NCI-H1436 treated with DMSO at 0.1 percent for 48 hours (cell line): ENCODE measurements around the gene ABCC9.

Experiments used
- DNase-seq: peaks from one replicate; lab custom pipeline; 2025; lab: John Stamatoyannopoulos, UW

Gene ABCC9

DNA sequence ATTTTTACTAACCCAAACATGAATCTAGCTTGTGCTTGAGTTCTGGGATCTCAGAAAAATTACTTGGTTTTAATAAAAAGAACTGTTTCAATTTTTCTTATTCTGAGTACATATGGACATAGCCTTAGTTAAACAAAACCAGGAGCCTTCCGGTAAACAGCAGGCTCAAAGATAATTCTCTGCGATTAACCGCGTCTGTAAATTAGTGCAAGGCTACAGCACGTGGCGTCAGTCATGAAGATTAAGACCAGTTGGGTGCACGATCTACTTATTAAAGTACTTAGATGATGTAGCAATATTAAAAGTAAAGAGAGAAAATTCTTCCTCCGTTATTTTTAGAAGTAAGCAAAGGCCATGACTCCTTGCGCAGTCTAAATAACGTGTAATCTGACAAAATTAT lies 167.4 kb downstream of the ABCC9 start:
- DNase-seq = no peak

DNA sequence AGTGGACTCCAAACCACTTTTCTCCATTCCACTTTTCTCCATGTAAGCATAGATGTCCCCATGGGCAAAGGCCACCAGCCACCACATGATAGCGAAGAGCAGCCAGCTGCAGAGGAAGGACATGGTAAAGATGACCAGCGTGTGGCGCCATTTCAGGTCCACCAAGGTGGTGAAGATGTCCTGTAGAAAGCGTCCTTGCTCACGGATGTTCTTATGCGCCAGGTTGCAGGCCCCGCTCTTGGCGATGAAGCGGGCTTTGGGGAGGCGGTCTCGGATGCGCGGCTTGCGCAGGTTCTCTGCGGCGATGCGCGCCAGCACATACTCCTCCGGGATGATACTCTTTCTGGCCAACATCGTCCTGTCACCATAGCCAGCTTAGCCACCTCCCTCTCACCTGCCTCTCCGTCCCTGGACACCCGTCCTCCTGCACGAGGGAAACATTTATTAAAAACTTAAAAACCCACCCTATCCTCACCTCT lies 167.9 kb downstream of the ABCC9 start:
- no peak for DNase-seq

DNA sequence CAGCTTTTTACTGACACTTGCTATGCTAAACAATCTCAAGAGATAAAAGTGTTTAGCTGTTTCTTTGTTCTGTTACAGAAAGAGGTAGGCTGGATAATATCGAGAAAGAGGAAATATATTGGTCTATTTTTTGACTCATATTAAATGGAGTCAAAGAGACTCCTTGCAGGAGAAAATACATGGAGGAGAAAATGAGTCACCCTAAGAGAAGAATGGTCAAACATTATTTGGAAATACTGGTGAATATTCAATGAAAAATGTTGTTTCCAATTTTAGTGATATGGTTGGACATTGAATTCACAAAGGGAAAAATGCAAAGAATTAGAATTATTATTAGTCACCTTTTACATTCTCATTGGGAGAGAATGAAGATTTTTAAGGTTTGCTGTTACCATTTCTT lies 169.9 kb downstream of the ABCC9 start:
- DNase-seq = no peak

DNA sequence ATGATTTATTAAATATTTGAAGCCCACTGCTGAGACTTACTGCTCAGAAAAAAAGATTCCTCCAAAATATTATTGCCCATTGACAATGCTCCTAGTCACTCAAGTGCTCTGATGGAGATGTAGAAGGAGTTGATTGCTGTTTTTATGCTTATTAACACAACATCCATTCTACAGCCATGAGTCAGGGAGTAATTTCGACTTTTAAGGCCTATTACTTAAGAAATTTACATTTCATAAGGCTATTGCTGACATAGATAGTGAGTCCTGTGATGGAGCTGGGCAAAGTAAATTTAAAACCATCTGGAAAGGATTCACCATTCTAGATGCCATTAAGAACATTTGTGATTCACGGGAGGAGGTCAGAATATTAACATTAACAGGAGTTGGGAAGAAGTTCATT lies 171.9 kb downstream of the ABCC9 start:
- DNase-seq = no peak

DNA sequence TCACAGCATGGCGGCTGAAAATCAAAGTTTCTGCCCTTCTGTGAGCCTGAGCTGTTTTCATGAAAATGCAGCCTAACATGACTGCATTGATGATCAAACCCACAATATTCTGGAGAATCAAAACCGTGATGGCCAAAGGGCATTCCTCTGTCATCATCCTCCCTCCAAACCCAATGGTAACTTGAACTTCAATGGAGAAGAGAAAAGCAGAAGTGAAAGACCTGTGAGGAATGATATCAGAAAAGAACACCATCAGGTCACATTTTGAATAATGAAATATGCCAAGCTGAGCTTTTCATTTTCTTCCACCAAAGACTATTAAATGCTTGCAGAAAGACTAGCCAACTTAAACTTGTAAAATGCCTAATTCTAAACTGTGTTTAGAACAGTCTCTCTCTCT lies 174.8 kb downstream of the ABCC9 start:
- DNase-seq = no peak

DNA sequence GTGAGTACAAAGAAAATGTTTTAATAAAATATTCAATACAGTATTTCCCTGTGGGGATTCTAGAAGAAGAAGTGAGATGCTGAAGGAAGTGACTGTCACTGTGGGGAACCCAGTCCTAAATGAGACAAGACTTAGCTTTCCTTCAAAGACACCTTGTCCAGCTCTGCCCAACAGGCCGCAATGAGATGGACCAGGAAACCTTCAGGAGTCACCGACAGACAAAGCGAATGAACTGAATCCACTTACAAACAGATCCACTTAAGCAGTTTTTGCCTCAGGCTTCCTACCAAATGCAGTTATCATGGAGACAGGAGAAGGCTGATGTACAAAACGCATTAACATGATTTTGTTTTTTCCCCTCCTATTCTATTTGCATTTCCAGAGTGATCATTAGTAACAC lies 176.3 kb downstream of the ABCC9 start:
- no peak for DNase-seq

DNA sequence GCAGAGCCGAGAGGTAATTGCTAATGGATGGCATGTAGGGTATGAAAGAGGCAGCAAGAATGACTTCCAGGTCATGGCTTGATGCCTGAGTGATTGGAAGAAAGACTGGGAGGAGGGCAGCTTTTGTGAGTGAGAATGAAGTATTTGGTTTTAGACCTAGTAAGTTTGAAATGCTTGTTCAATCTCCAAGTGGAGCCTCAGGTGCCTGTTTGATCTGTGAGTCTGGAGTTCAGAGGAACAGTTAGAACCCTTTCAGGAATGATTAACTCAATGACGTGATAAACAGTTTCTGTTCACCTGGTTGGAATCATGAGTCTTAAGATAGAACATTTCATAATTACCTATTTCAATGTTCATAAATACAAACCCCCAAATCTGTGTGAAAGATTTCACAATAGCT lies 177.2 kb downstream of the ABCC9 start:
- no peak for DNase-seq

DNA sequence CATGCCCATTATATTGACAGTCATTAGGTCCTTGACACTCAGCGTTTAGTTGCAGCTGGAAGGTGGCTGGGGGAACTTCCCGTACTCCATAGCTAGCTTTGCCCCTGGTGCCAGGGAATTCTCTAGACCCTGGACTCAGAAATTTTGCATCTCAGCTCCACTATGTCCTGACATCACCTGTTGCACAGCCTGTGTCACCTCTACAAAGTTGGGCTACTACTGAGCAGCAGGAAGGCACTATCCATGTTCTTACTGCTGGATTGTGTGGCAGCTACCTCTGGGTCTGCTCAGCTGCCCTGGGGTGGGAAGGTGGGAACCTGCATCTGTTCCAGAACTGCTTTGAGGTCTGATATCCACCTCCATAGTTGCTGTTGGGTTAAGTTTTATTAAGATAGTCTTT lies 177.7 kb downstream of the ABCC9 start:
- DNase-seq = no peak

DNA sequence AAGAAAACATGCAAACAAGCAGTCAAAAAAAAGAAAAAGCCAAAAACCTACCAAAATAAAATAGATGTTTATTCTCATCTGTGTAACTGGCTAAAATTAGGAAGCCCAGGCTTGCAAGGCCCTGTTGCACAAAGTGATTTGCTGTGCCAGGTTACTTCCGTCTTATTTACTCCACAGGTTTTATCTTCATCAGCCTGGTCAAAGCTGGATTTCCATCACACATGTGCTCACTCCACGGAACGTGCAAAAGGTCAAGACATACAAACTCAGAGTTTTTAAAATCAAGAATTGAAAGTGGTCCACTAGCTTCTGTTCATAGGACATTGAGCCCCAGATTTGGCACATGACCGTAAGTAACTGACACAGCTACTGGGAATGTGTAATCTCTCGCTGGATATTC lies 181.5 kb downstream of the ABCC9 start:
- no peak for DNase-seq

DNA sequence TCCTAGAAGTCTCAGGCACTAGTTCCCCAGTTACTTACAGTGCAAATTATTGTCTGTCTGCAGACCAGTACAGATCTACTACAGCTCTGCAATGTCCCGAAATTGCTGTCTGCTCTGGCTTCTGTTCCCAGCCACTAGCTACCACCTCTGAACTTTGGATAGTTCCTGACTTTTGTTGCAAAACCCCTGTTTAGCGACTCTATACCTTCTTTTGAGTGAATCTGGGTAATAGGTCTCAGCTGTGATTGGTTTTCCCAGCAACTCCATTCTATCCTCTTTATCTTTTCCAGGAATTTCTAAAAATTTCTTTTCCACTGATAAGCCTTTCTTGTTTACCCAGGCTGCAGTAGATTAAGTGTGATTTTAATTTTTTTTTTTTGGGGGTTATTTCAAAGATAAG lies 183.5 kb downstream of the ABCC9 start:
- no peak for DNase-seq

DNA sequence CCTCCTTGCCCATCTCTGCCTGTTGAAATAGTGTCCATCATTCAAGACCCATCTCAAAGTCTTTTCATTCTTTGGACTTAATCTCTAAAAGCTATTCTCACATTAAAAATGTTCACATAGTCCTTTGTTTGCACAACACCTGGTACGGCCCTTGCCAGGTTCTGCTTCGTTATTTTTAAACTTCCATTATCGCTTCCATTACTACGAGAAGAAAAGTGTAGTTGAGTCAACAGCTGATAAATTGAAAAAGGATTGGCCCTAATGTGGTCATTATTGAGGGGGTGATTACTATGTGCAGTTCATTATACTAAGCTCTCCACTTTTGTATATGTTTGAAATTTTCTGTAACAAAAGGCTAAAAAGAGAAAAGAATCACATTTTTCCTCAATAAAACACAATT lies 184.5 kb downstream of the ABCC9 start:
- DNase-seq = no peak

DNA sequence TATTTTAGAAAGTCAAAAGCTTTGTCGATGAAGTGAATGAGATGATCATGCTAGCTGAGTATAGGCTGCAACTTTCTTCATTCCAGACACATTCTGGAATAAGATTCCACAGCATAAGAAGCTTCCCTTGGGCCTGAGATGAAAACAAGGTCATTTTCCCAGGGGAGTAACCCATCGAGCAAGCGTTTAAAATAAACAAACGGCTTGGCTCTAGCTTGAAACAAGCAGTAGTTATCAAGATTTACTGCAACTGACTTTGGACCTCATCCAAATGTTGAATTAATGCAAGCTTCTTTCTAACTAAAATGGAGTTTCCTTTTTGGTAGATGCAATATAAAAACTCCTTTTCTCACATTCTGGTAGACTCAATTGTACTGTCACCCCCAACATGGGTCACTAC lies 189.7 kb downstream of the ABCC9 start:
- no peak for DNase-seq
